Measurements from ENCODE around the gene LGR4. TPM values are rescaled to one million over a fixed set of nuclear protein-coding genes. Genes with fewer than 3 reads are reported as not detected.

Gene LGR4
- total RNA-seq, 1 donor: 56.1 TPM

DNA sequence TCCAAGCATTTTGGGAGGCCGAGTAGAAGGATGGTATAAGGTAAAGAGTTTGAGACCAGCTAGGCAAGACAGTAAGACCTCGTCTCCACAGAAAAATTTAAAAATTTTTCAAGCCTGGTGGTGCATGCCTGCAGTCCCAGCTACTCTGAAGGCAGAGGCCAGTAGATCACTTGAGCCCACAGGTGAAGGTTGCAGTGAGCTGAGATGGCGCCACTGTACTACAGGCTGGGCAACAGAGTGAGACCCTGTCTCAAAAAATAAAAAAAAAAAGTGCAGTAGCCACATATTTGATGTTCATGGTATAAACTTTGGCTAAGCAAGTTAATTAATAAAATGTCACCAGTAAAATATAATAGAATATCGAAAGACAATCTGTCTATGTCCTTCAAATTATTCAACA lies 27.0 kb downstream of the LGR4 start:
- Histone ChIP-seq H4K20me1 (ENCODE audit: insufficient read depth, low read length) (peaks cover 14% of the 10 kb centered on the region), H3K79me2 (ENCODE audit: insufficient read depth, low read length) (peaks cover 70% of the 10 kb centered on the region)

DNA sequence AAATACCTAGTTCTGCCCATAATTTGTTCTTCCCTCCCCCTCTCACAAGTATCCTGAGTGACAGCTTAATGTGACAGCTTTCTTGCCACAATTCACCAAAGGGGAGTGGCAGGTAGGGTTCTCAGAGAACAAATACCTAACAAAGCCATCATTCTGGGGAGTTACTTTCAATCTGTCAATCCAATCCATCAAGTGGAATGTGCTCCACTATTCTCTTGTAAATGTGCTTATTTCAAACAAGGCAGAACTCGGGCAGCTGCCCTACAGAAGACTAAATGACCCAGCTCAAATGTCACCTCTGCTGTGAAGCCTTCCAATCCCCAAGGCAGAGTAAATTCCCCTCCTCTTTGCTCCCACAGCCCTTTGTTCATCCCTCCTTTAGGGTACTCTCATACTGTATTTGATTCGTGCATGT lies 27.8 kb downstream of the LGR4 start:
- H3K4me2 ChIP-seq (ENCODE audit: insufficient read depth, low read length): no peak overlapping the region
- TF ChIP-seq, protein P1, sequence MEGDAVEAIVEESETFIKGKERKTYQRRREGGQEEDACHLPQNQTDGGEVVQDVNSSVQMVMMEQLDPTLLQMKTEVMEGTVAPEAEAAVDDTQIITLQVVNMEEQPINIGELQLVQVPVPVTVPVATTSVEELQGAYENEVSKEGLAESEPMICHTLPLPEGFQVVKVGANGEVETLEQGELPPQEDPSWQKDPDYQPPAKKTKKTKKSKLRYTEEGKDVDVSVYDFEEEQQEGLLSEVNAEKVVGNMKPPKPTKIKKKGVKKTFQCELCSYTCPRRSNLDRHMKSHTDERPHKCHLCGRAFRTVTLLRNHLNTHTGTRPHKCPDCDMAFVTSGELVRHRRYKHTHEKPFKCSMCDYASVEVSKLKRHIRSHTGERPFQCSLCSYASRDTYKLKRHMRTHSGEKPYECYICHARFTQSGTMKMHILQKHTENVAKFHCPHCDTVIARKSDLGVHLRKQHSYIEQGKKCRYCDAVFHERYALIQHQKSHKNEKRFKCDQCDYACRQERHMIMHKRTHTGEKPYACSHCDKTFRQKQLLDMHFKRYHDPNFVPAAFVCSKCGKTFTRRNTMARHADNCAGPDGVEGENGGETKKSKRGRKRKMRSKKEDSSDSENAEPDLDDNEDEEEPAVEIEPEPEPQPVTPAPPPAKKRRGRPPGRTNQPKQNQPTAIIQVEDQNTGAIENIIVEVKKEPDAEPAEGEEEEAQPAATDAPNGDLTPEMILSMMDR (IDR thresholded peaks at IDR 0.05; ENCODE audit: extremely low read depth, low read depth, low read length): no peak
- no peak overlapping the region for H3K4me3 ChIP-seq (ENCODE audit: insufficient read depth, low read length)
- H3K36me3 ChIP-seq (ENCODE audit: insufficient read depth, low read length): no peaks in the 10 kb centered on the region
- peaks cover 11% of the 10 kb centered on the region for H3K4me1 ChIP-seq (ENCODE audit: insufficient read depth, low read length)
- H3K27me3 ChIP-seq (ENCODE audit: insufficient read depth, low read length): no peaks in the 10 kb centered on the region
- peaks cover 14% of the 10 kb centered on the region for H4K20me1 ChIP-seq (ENCODE audit: insufficient read depth, low read length)
- no peaks in the 10 kb centered on the region for H3K9me3 ChIP-seq (ENCODE audit: low read depth, low read length)
- H3K79me2 ChIP-seq (ENCODE audit: insufficient read depth, low read length): peaks cover 69% of the 10 kb centered on the region
- DNase-seq (ENCODE audit: insufficient read length, low spot score, missing footprints): no peak
- no peak overlapping the region for H2AFZ ChIP-seq (ENCODE audit: low read length)
- H3K27ac ChIP-seq (ENCODE audit: low read depth, low read length): no peak overlapping the region

More for the DNA sequence above, 27.0 kb downstream of the LGR4 start:
- Histone ChIP-seq H3K36me3 (ENCODE audit: insufficient read depth, low read length) (no peaks in the 10 kb centered on the region), H3K4me2 (ENCODE audit: insufficient read depth, low read length) (no peak overlapping the region), H3K4me3 (ENCODE audit: insufficient read depth, low read length) (no peak overlapping the region), H3K9me3 (ENCODE audit: low read depth, low read length) (no peaks in the 10 kb centered on the region), H3K27me3 (ENCODE audit: insufficient read depth, low read length) (no peaks in the 10 kb centered on the region), H3K4me1 (ENCODE audit: insufficient read depth, low read length) (peaks cover 11% of the 10 kb centered on the region), H2AFZ (ENCODE audit: low read length) (no peak overlapping the region), H3K27ac (ENCODE audit: low read depth, low read length) (no peak overlapping the region)
- TF ChIP-seq, protein P1 (IDR thresholded peaks at IDR 0.05; ENCODE audit: extremely low read depth, low read depth, low read length): no peak
- no peak for DNase-seq (ENCODE audit: insufficient read length, low spot score, missing footprints)

- Histone ChIP-seq H3K4me2 (ENCODE audit: insufficient read depth, low read length) (no peak overlapping the region), H4K20me1 (ENCODE audit: insufficient read depth, low read length) (peaks cover 14% of the 10 kb centered on the region)
- TF ChIP-seq, protein P1 (IDR thresholded peaks at IDR 0.05; ENCODE audit: extremely low read depth, low read depth, low read length): no peak
Measured at GRCh38 chr11:27443746-27444507, 28.7 kb downstream of the LGR4 start.

DNA sequence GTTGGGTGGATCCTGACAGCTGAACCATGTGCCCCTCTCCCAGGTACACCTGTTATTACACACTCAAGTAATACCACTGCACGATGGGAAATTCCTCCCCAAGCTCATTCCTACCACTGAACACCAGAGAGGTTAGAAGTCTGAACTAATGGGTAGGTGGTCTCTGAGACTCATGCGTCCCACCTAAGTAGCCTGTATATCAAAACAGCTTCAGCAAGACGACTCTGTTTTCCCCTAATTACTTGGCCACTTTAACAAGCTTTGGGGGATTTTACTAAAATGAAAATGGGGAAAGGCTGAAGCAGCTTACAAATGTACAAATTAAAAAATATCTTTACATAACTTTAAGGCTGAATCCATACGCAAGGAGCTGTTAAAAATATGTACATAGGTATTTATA lies 29.4 kb downstream of the LGR4 start:
- Histone ChIP-seq H3K4me3 (ENCODE audit: insufficient read depth, low read length) (no peak overlapping the region), H3K4me2 (ENCODE audit: insufficient read depth, low read length) (no peak overlapping the region), H3K27me3 (ENCODE audit: insufficient read depth, low read length) (no peaks in the 10 kb centered on the region), H2AFZ (ENCODE audit: low read length) (no peak overlapping the region), H3K36me3 (ENCODE audit: insufficient read depth, low read length) (no peaks in the 10 kb centered on the region), H3K9me3 (ENCODE audit: low read depth, low read length) (no peaks in the 10 kb centered on the region), H4K20me1 (ENCODE audit: insufficient read depth, low read length) (peaks cover 15% of the 10 kb centered on the region), H3K79me2 (ENCODE audit: insufficient read depth, low read length) (peaks cover 67% of the 10 kb centered on the region), H3K27ac (ENCODE audit: low read depth, low read length) (no peak overlapping the region), H3K4me1 (ENCODE audit: insufficient read depth, low read length) (peaks cover 12% of the 10 kb centered on the region)
- DNase-seq (ENCODE audit: insufficient read length, low spot score, missing footprints): no peak
- TF ChIP-seq, protein P1 (IDR thresholded peaks at IDR 0.05; ENCODE audit: extremely low read depth, low read depth, low read length): no peak

More at GRCh38 chr11:27443746-27444507, 28.7 kb downstream of the LGR4 start:
- Histone ChIP-seq H2AFZ (ENCODE audit: low read length) (no peak overlapping the region), H3K9me3 (ENCODE audit: low read depth, low read length) (no peaks in the 10 kb centered on the region), H3K79me2 (ENCODE audit: insufficient read depth, low read length) (peaks cover 69% of the 10 kb centered on the region), H3K4me3 (ENCODE audit: insufficient read depth, low read length) (no peak overlapping the region), H3K27me3 (ENCODE audit: insufficient read depth, low read length) (no peaks in the 10 kb centered on the region), H3K4me1 (ENCODE audit: insufficient read depth, low read length) (peaks cover 11% of the 10 kb centered on the region), H3K36me3 (ENCODE audit: insufficient read depth, low read length) (no peaks in the 10 kb centered on the region), H3K27ac (ENCODE audit: low read depth, low read length) (no peak overlapping the region)
- DNase-seq (ENCODE audit: insufficient read length, low spot score, missing footprints): no peak
